Measurements from ENCODE around the gene DUS2.

- TF ChIP-seq CTCF (IDR thresholded peaks at IDR 0.05), result no peak
- no peak for TF ChIP-seq POLR2AphosphoS5 (IDR thresholded peaks at IDR 0.05)
Observed at GRCh38 chr16:68019167-68019680, 3.9 kb upstream of the DUS2 start.

Data from esophagus muscularis mucosa (tissue), 3 donors.